Neural cell (in vitro differentiated cells): ENCODE data around the gene PTPRG.

ENCODE experiments used
- EP300 ChIP-seq: fragments of 450-650 bp; conservative IDR thresholded peaks from 2 replicates; pipeline ENCODE4 v1.6.1; 2014; ENCODE audit warnings: antibody characterized with exemption, mild to moderate bottlenecking, moderate library complexity; ENCODE audit not compliant: poor library complexity, severe bottlenecking
- EZH2 ChIP-seq: fragments of 200-600, 300-800 bp; shearing (Covaris generic), sonication (generic); IDR thresholded peaks from 2 replicates; pipeline ENCODE4 v1.6.1; 2014; ENCODE audit warnings: antibody characterized with exemption, low read length, borderline replicate concordance, mild to moderate bottlenecking; ENCODE audit not compliant: insufficient read depth, poor library complexity, severe bottlenecking
- MXI1 ChIP-seq: fragments of 450-650 bp; conservative IDR thresholded peaks from 2 replicates; pipeline ENCODE4 v1.6.1; 2014; ENCODE audit warnings: antibody characterized with exemption, mild to moderate bottlenecking; ENCODE audit not compliant: poor library complexity, severe bottlenecking
- POLR2AphosphoS5 ChIP-seq: IDR thresholded peaks from 2 replicates; pipeline ENCODE4 v1.6.1; 2012
- RAD21 ChIP-seq: fragments of 450-650 bp; conservative IDR thresholded peaks from 2 replicates; pipeline ENCODE4 v1.6.1; 2014; ENCODE audit warnings: antibody characterized with exemption, mild to moderate bottlenecking, moderate library complexity
- SMC3 ChIP-seq: fragments of 450-650 bp; conservative IDR thresholded peaks from 2 replicates; pipeline ENCODE4 v1.6.1; 2014; ENCODE audit warnings: antibody characterized with exemption, mild to moderate bottlenecking, moderate library complexity; ENCODE audit not compliant: poor library complexity
- TAF1 ChIP-seq: IDR thresholded peaks from 2 replicates; pipeline ENCODE4 v1.6.1; 2012; ENCODE audit warnings: low read depth
- TF ChIP-seq, protein P1 (sequence below): fragments of 450-650 bp; IDR thresholded peaks from 2 replicates; pipeline ENCODE4 v1.5.1; 2014; ENCODE audit warnings: antibody characterized with exemption, mild to moderate bottlenecking, moderate library complexity; ENCODE audit not compliant: poor library complexity, severe bottlenecking
- TF ChIP-seq, protein P2 (sequence below): IDR thresholded peaks from 2 replicates; pipeline ENCODE4 v1.6.1; 2012; ENCODE audit warnings: borderline replicate concordance

DNA sequence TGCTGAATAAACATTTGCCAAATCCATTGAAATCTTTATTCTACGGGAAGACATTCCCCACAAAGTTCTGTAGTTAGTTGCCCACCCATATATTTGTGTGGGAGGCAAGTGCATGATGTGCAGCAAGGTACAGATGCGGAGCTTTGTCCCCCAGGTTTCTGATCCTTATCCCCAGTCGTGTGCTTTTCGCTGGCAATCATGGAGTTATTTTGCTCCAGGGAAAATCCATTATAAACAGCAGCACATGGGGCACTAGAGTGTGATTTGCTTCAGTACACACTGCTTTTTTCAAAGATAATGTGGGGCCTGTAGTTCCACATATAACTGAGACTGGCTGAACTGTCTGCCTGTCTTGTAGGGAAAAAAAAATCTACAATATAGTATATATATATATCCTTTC lies 679.9 kb downstream of the PTPRG start:
- TF ChIP-seq, protein P1, sequence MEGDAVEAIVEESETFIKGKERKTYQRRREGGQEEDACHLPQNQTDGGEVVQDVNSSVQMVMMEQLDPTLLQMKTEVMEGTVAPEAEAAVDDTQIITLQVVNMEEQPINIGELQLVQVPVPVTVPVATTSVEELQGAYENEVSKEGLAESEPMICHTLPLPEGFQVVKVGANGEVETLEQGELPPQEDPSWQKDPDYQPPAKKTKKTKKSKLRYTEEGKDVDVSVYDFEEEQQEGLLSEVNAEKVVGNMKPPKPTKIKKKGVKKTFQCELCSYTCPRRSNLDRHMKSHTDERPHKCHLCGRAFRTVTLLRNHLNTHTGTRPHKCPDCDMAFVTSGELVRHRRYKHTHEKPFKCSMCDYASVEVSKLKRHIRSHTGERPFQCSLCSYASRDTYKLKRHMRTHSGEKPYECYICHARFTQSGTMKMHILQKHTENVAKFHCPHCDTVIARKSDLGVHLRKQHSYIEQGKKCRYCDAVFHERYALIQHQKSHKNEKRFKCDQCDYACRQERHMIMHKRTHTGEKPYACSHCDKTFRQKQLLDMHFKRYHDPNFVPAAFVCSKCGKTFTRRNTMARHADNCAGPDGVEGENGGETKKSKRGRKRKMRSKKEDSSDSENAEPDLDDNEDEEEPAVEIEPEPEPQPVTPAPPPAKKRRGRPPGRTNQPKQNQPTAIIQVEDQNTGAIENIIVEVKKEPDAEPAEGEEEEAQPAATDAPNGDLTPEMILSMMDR, result no peak
- TF ChIP-seq RAD21, result no peak
- TF ChIP-seq EZH2, result no peak
- TF ChIP-seq EP300, result no peak
- no peak for TF ChIP-seq POLR2AphosphoS5
- TF ChIP-seq MXI1, result no peak
- TF ChIP-seq TAF1, result no peak
- TF ChIP-seq, protein P2, sequence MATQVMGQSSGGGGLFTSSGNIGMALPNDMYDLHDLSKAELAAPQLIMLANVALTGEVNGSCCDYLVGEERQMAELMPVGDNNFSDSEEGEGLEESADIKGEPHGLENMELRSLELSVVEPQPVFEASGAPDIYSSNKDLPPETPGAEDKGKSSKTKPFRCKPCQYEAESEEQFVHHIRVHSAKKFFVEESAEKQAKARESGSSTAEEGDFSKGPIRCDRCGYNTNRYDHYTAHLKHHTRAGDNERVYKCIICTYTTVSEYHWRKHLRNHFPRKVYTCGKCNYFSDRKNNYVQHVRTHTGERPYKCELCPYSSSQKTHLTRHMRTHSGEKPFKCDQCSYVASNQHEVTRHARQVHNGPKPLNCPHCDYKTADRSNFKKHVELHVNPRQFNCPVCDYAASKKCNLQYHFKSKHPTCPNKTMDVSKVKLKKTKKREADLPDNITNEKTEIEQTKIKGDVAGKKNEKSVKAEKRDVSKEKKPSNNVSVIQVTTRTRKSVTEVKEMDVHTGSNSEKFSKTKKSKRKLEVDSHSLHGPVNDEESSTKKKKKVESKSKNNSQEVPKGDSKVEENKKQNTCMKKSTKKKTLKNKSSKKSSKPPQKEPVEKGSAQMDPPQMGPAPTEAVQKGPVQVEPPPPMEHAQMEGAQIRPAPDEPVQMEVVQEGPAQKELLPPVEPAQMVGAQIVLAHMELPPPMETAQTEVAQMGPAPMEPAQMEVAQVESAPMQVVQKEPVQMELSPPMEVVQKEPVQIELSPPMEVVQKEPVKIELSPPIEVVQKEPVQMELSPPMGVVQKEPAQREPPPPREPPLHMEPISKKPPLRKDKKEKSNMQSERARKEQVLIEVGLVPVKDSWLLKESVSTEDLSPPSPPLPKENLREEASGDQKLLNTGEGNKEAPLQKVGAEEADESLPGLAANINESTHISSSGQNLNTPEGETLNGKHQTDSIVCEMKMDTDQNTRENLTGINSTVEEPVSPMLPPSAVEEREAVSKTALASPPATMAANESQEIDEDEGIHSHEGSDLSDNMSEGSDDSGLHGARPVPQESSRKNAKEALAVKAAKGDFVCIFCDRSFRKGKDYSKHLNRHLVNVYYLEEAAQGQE, result no peak
- no peak for TF ChIP-seq SMC3
